Small intestine (tissue), 7 donors: ENCODE measurements around the gene RAB25. TPM values are rescaled to one million over a fixed set of nuclear protein-coding genes. Genes with fewer than 3 reads are reported as not detected.

Experiments used
- DNase-seq, 2 donors: peaks; one replicate each; pipeline versions ENCODE4 v3.0.0 to v3.0.0-alpha.2; 2013
- FAIRE-seq: peaks from 2 replicates; lab custom pipeline; 2012; peaks lifted over from hg19 to GRCh38; lab: Jason Lieb, UNC
- H3K27ac ChIP-seq, 3 donors: one replicate each; pipeline ENCODE4 v1.5.1; 2013; ENCODE audit warnings: low read length in 2 of 3, mild to moderate bottlenecking in 2 of 3, control low read depth in 1 of 3, inconsistent platforms in 1 of 3, low read depth in 1 of 3, moderate library complexity in 1 of 3
- H3K27me3 ChIP-seq, 3 donors: one replicate each; pipeline ENCODE4 v1.6.1; 2013; ENCODE audit warnings: low read length in 3 of 3, inconsistent platforms in 1 of 3; ENCODE audit not compliant: control insufficient read depth in 3 of 3, insufficient read depth in 3 of 3
- H3K36me3 ChIP-seq, 3 donors: one replicate each; pipeline ENCODE4 v1.6.1; 2013; ENCODE audit warnings: low read length in 3 of 3, inconsistent platforms in 1 of 3, low read depth in 1 of 3, mild to moderate bottlenecking in 1 of 3, moderate library complexity in 1 of 3; ENCODE audit not compliant: control insufficient read depth in 3 of 3, insufficient read depth in 2 of 3
- H3K4me1 ChIP-seq, 3 donors: one replicate each; pipeline ENCODE4 v1.6.1; 2013; ENCODE audit warnings: low read length in 2 of 3, inconsistent platforms in 1 of 3, low read depth in 1 of 3, mild to moderate bottlenecking in 1 of 3, moderate library complexity in 1 of 3; ENCODE audit not compliant: control insufficient read depth in 3 of 3, insufficient read depth in 2 of 3
- H3K4me3 ChIP-seq, 3 donors: one replicate each; pipeline ENCODE4 v1.5.1; 2013; ENCODE audit warnings: low read length in 3 of 3, control low read depth in 1 of 3, inconsistent platforms in 1 of 3, low read depth in 1 of 3, mild to moderate bottlenecking in 1 of 3, moderate library complexity in 1 of 3
- H3K9me3 ChIP-seq, 2 donors: one replicate each; pipeline ENCODE4 v1.6.1; 2013; ENCODE audit warnings: low read depth in 1 of 2, low read length in 1 of 2; ENCODE audit not compliant: control insufficient read depth in 2 of 2, insufficient read depth in 1 of 2
- WGBS, 3 donors: extraction: QIAGEN DNeasy Blood & Tissue Kit; methylation state at CpG; one replicate each; pipeline ENCODE4 v1.1.7; 2013; 5-methylcytosine and 5-hydroxymethylcytosine counted together
- polyA plus RNA-seq, 4 donors: library from polyadenylated mRNA; stranded (reverse) in 3 of 4; unstranded in 1 of 4; fragments of 200-250 nt in 3 of 4; fragments of 120-200 nt in 1 of 4; gene quantifications; one replicate each; pipeline versions ENCODE4 v1.2.1 to v1.2.3, GENCODE V29; 2013
- donor health status: healthy with polysubstance abuse.
- donor health status: control.
- donor health status: control.
- donor health status: Bipolar disorder and iron deficiency.
- donor health status: healthy.

RAB25 gene
- polyA plus RNA-seq, 4 donors: 140 to 216 (median 169) TPM

GRCh38 chr1:156050376-156050775 lies 10.6 kb upstream of the RAB25 start:
- Histone ChIP-seq H3K4me3 (no peak overlapping the region), H3K36me3 (peaks cover 0 to 43% (median 7%) of the 10 kb centered on the region in 3 donors), H3K27ac (no peak overlapping the region), H3K9me3 (no peaks in the 10 kb centered on the region), H3K27me3 (no peaks in the 10 kb centered on the region), H3K4me1 (peaks cover 0 to 4% (median 0%) of the 10 kb centered on the region in 3 donors)
- DNase-seq (no peak), FAIRE-seq (no peak)
- 87 to 91% (median 90%) methylated on average over 4 of the region's 4 CpGs for WGBS, 3 donors

GRCh38 chr1:156051011-156051725 lies 9.8 kb upstream of the RAB25 start:
- H3K27me3 ChIP-seq: no peaks in the 10 kb centered on the region
- DNase-seq (no peak), FAIRE-seq (no peak)
- H3K4me3 ChIP-seq: no peak overlapping the region
- WGBS, 3 donors: 86 to 93% (median 92%) methylated on average over 4 to 7 of the region's 7 CpGs
- no peaks in the 10 kb centered on the region for H3K9me3 ChIP-seq
- H3K4me1 ChIP-seq: peaks cover 0 to 5% (median 4%) of the 10 kb centered on the region in 3 donors
- H3K27ac ChIP-seq: no peak overlapping the region
- H3K36me3 ChIP-seq: peaks cover 0 to 40% (median 7%) of the 10 kb centered on the region in 3 donors

DNA sequence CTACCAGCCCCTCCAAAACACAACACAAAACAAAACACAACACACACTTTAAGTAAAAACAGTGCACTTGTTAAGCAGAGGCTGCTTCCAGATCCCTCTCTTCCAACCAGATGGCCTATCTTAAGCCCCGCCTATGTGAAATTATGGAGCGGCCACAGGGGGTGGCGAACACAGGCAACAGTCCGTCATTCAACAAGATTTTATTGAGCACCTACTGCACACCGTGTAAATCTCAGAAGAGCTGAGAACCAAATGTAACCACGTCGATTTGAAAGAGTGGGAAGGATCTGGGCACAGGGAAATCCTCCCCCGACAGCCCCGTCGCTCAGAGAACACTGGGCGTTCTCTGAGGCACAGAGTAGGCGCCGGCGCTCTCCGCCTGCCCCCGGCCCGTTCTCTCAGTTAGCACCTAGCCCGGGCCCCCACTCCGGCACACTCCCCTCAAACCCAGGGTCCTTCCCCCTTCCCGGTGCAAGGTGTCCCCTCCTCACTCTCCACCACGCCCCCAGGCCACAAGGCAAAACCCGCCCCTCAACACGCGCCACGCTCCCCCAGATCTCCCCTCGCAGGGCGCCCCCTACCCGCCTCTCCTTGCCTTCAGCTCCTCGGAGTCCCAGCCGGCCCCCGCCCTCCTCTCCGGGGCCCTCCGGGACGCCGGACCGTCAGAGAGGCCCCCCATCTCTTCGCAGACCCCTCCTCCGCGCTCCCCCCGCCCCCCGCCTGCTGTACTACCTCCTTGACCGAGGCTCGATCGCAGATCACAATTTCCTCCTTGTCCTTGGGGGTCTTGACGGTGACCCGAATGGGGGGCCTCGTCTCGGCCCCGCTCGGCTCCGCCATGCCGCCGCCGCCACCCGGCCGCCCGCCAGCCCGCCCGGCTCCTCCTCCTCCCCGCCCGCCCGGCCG lies 7.8 kb upstream of the RAB25 start:
- Histone ChIP-seq H3K4me3 (peak overlapping the region; percentile 66 to 96 (median 67)), H3K4me1 (peaks cover 0 to 5% (median 4%) of the 10 kb centered on the region in 3 donors), H3K27me3 (no peaks in the 10 kb centered on the region), H3K27ac (peak overlapping the region in 2 of 3 donors; percentile 57 to 70), H3K36me3 (peaks cover under 1 to 38% (median 7%) of the 10 kb centered on the region in 3 donors), H3K9me3 (no peaks in the 10 kb centered on the region)
- 0 to 2% (median 1%) methylated on average over 42 to 63 of the region's 63 CpGs for WGBS, 3 donors
- DNase-seq (peak; percentile 54 to 74), FAIRE-seq (no peak)

GRCh38 chr1:156053768-156054499 lies 7.0 kb upstream of the RAB25 start, which contains the start of gene UBQLN4:
TSS of gene UBQLN4 (minus strand) at chr1:156053798. CDS start at chr1:156053701, 97 bp downstream.
- DNase-seq (peak; percentile 90 to 91), FAIRE-seq (no peak)
- Histone ChIP-seq H3K4me1 (peaks cover 0 to 5% (median 4%) of the 10 kb centered on the region in 3 donors), H3K9me3 (no peaks in the 10 kb centered on the region), H3K36me3 (peaks cover 2 to 38% (median 5%) of the 10 kb centered on the region in 3 donors), H3K4me3 (peak within 1 kb of the TSS; percentile 73 to 96 (median 96)), H3K27ac (peak within 1 kb of the TSS; percentile 75 to 94 (median 87)), H3K27me3 (no peaks in the 10 kb centered on the region)
- 0 to 1% (median 0%) methylated on average over 25 to 47 of the region's 49 CpGs for WGBS, 3 donors

GRCh38 chr1:156054500-156055280 lies 6.3 kb upstream of the RAB25 start, which contains the start of gene LAMTOR2:
TSS of gene LAMTOR2 (plus strand) at chr1:156054782. CDS start at chr1:156054890, 108 bp downstream.
- Histone ChIP-seq H3K36me3 (peaks cover 2 to 33% (median 4%) of the 10 kb centered on the region in 3 donors), H3K27me3 (no peaks in the 10 kb centered on the region), H3K4me1 (peaks cover 0 to 5% (median 4%) of the 10 kb centered on the region in 3 donors), H3K27ac (peak within 1 kb of the TSS; percentile 75 to 94 (median 87)), H3K4me3 (peak within 1 kb of the TSS; percentile 73 to 96 (median 96)), H3K9me3 (no peaks in the 10 kb centered on the region)
- FAIRE-seq: no peak
- 0% methylated on average over 47 to 53 of the region's 53 CpGs for WGBS, 3 donors
- DNase-seq: peak; percentile 98 to 99

- Histone ChIP-seq H3K9me3 (no peaks in the 10 kb centered on the region), H3K4me3 (peak overlapping the region; percentile 73 to 96 (median 96)), H3K4me1 (peaks cover 0 to 5% (median 4%) of the 10 kb centered on the region in 3 donors), H3K36me3 (peaks cover 2 to 25% (median 4%) of the 10 kb centered on the region in 3 donors), H3K27ac (peak overlapping the region in 2 of 3 donors; percentile 69 to 87), H3K27me3 (no peaks in the 10 kb centered on the region)
- WGBS, 3 donors: 20 to 23% (median 21%) methylated on average over 17 of the region's 17 CpGs
- FAIRE-seq: no peak
- no peak for DNase-seq
These were observed 5.5 kb upstream of the RAB25 start for GRCh38 chr1:156055281-156056048.

DNA sequence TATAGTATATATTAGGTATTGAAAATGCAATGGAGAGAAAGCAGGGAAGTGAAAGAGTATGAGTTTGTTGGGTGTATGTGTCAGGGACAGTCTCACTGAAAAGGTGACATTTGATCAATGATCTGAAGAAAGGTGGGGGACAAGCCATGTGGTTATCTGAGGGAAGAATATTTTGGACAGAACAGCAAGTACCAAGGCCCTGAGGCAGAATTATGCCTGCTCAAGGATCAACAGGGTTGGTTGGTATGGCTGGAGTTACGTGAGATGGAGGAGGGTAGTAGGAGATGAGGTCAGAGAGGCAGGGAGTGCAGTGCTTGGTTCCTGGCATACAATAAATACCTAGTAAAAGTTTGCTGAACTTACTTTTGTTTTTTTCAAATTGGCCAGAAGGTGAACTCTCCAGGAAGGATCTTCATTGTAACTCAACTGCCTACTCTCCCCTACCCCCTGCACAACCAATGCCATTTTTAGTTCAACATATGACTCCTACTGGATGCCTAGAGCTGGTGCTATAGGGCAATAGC lies 4.6 kb upstream of the RAB25 start:
- FAIRE-seq (no peak), DNase-seq (no peak)
- Histone ChIP-seq H3K36me3 (peaks cover 0 to 17% (median 2%) of the 10 kb centered on the region in 3 donors), H3K27ac (no peak overlapping the region), H3K4me3 (no peak overlapping the region), H3K27me3 (no peaks in the 10 kb centered on the region), H3K4me1 (peaks cover 0 to 5% (median 4%) of the 10 kb centered on the region in 3 donors), H3K9me3 (no peaks in the 10 kb centered on the region)
- WGBS, 3 donors: 90 to 100% (median 100%) methylated on average over 1 of the region's 1 CpG
